ENCODE measurements around the gene AGPAT3. TPM values are rescaled to one million over a fixed set of nuclear protein-coding genes. Genes with fewer than 3 reads are reported as not detected.

AGPAT3 gene
- total and polyA plus RNA-seq, 10 of the 15 experiments (the other 5 are each of a cell fraction or from before 2014, with no cell fraction given) = 1.2 to 110 (median 30.8) TPM

- TF ChIP-seq EP300 (IDR thresholded peaks at IDR 0.05; ENCODE audit: borderline replicate concordance in 1 of 2, control insufficient read depth in 1 of 2, low read depth in 2 of 2, low read length in 2 of 2) (peak in 1 of 2 experiments; percentile 88; a peak in 2 of 4 replicates), NFIC (IDR thresholded peaks at IDR 0.05; ENCODE audit: low read depth, low read length) (peak; percentile 53; the same call in 1 of the 2 replicates)
Observed at GRCh38 chr21:43957611-43958362, 92.8 kb downstream of the AGPAT3 start (continued).

DNA sequence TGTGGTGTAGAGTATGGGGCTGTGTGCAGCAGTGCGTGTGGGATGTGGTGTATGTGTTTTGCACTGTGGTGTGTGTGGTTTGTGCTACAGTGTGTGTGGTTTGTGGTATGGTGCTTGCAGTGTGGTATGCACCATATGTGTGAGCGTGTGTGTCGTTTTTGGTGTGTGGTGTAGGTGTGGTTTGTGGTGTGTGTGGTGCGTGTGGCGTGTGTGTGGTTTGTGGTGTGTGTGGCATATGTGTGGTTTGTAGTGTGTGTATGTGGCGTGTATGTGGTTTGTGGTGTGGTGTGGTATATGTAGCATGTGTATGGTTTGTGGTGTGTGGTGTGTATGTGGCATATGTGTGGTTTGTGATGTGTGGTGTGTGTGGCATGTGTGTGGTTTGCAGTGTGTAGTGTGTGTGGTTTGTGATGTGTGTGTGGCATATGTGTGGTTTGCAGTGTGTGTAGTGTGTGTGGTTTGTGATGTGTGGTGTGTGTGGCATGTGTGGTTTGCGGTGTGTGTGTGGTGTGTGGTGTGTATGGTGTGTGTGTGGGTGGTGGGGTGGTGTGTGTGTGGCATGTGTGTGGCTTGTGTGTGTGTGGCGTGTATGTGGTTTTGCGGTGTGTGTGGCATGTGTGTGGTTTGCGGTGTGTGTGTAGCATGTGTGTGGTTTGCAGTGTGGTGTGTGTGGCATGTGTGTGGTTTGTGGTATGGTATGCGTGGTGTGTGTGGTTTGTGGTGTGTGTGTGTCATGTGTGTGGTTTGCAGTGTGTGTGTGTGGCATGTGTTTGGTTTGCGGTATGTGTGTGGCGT is 93.5 kb downstream of the AGPAT3 start:
- WGBS (ENCODE audit: insufficient coverage, insufficient replicate concordance, low lambda C conversion rate, missing lambda C conversion rate) = 67% methylated on average over 13 of the region's 13 CpGs
- in situ Hi-C loops (cut with MboI) (no loop called here), intact Hi-C loops (cut with micrococcal nuclease; ENCODE audit: unreplicated experiment) (loop anchor here (1.0 kb wide), 1 partner anchor 40 kb away; no protein-coding TSS in a partner anchor)
- H3K79me2 ChIP-seq (ENCODE audit: control insufficient read depth, insufficient read depth, low read length) = peaks cover 12% of the 10 kb centered on the region
- no TSS peak for BruUV-seq (replicated peaks)
- no peak overlapping the region for H3K9ac ChIP-seq (ENCODE audit: control insufficient read depth, insufficient read depth, low read length)
- H3K4me2 ChIP-seq (ENCODE audit: control insufficient read depth, insufficient read depth) = peak overlapping the region; percentile 21; the same call in 1 of the 2 replicates
- ChIA-PET POLR2A (interaction anchor here (0.6 kb wide), 1 partner anchor 37 kb away, joined by 4 read pairs; no protein-coding TSS in a partner anchor), SMC1A (ENCODE audit: uncharacterized antibody, unreplicated experiment) (no interaction called here), RAD21 (ENCODE audit: unreplicated experiment) (no interaction called here), CTCF (no interaction called here)
- peak overlapping the region; percentile 41 for H3K27ac ChIP-seq (ENCODE audit: control insufficient read depth, insufficient read depth)
- FAIRE-seq = peak; percentile 91
- no peak overlapping the region for H3K4me3 ChIP-seq
- peaks cover 10 to 32% of the 10 kb centered on the region in 2 experiments; a peak in 3 of 4 replicates for H3K36me3 ChIP-seq (ENCODE audit: control insufficient read depth in 2 of 2, insufficient read depth in 2 of 2, low read length in 1 of 2)
- no peak overlapping the region for H2AFZ ChIP-seq (ENCODE audit: control insufficient read depth, low read depth, low read length)
- peaks cover 32% of the 10 kb centered on the region for H3K4me1 ChIP-seq (ENCODE audit: control insufficient read depth, insufficient read depth, low read length)
- H3K27me3 ChIP-seq (replicated peaks in 1 of 2; ENCODE audit: control insufficient read depth in 2 of 2, insufficient read depth in 2 of 2, low read length in 1 of 2) = no peaks in the 10 kb centered on the region
- peak; percentile 51 for DNase-seq (ENCODE audit: low read depth, low spot score)
- no peaks in the 10 kb centered on the region for H4K20me1 ChIP-seq (ENCODE audit: control insufficient read depth, insufficient read depth)
- H3K9me3 ChIP-seq (replicated peaks; ENCODE audit: control insufficient read depth, insufficient read depth, low read length) = no peaks in the 10 kb centered on the region; the same call in 2 of the 3 replicates
- ATAC-seq = peak; percentile 22
- TF ChIP-seq FOS (IDR thresholded peaks at IDR 0.05; ENCODE audit: borderline replicate concordance, extremely low read depth, insufficient read length) = no peak
- peak; percentile 31; the same call in 1 of the 2 replicates for TF ChIP-seq BMI1 (IDR thresholded peaks at IDR 0.05; ENCODE audit: borderline replicate concordance)
- TF ChIP-seq, protein P1, sequence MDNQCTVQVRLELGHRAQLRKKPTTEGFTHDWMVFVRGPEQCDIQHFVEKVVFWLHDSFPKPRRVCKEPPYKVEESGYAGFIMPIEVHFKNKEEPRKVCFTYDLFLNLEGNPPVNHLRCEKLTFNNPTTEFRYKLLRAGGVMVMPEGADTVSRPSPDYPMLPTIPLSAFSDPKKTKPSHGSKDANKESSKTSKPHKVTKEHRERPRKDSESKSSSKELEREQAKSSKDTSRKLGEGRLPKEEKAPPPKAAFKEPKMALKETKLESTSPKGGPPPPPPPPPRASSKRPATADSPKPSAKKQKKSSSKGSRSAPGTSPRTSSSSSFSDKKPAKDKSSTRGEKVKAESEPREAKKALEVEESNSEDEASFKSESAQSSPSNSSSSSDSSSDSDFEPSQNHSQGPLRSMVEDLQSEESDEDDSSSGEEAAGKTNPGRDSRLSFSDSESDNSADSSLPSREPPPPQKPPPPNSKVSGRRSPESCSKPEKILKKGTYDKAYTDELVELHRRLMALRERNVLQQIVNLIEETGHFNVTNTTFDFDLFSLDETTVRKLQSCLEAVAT (IDR thresholded peaks at IDR 0.05) = peak; percentile 100
- TF ChIP-seq TCF3 (IDR thresholded peaks at IDR 0.05; ENCODE audit: borderline replicate concordance, insufficient read depth, low read depth, low read length) = 0 out of 2 replicates have a peak, but pooled peaks have one; percentile 36
- no peak for TF ChIP-seq ATF3 (IDR thresholded peaks at IDR 0.05; ENCODE audit: borderline replicate concordance, extremely low read depth, low read depth, low read length)
- peak; percentile 0 for TF ChIP-seq PBX3 (IDR thresholded peaks at IDR 0.05; ENCODE audit: insufficient replicate concordance, low read depth, low read length)
- TF ChIP-seq YY1 (IDR thresholded peaks at IDR 0.05; ENCODE audit: low read depth, low read length) = no peak
- TF ChIP-seq CHD4 (IDR thresholded peaks at IDR 0.05) = peak; percentile 29; the same call in 1 of the 2 replicates
- no peak for TF ChIP-seq CHD1 (IDR thresholded peaks at IDR 0.05; ENCODE audit: low read depth, low read length)
- TF ChIP-seq, protein P2, sequence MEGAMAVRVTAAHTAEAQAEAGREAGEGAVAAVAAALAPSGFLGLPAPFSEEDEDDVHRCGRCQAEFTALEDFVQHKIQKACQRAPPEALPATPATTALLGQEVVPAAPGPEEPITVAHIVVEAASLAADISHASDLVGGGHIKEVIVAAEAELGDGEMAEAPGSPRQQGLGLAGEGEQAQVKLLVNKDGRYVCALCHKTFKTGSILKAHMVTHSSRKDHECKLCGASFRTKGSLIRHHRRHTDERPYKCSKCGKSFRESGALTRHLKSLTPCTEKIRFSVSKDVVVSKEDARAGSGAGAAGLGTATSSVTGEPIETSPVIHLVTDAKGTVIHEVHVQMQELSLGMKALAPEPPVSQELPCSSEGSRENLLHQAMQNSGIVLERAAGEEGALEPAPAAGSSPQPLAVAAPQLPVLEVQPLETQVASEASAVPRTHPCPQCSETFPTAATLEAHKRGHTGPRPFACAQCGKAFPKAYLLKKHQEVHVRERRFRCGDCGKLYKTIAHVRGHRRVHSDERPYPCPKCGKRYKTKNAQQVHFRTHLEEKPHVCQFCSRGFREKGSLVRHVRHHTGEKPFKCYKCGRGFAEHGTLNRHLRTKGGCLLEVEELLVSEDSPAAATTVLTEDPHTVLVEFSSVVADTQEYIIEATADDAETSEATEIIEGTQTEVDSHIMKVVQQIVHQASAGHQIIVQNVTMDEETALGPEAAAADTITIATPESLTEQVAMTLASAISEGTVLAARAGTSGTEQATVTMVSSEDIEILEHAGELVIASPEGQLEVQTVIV (IDR thresholded peaks at IDR 0.05; ENCODE audit: borderline replicate concordance, partially characterized antibody) = no peak
